GM21447 (cell line): Measurements from ENCODE around the gene TRPC6.
"Not testable (repeated sequence)": the region's sequence is repeated elsewhere in the genome, so short reads cannot be mapped to it uniquely, and the experiment has no call there.

ENCODE experiments used
- ATAC-seq: cut with Tn5 transposase; IDR thresholded peaks from one replicate; pipeline ENCODE4 v1.9.1; 2021; ENCODE audit not compliant: unreplicated experiment

Gene TRPC6

DNA sequence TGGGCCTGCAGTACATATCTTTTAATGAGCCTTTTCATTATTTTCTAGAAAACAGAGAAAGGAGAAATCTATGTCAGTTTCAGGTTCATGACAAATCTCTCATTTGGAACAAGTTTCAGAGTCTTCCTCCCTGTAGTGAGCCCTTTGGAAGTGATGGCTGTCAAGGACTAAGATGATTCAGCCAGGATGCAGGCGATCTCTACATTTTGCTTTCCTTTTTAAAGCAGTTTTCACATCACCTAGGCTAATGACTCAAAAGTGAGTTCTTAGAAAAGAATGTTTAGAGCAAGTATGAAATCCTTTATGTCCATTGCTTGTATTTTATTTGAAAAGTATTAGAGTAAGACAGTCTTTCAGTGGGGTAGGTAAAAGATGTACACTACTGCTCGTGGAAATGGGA is 130.1 kb downstream of the TRPC6 start:
- no peak for ATAC-seq

DNA sequence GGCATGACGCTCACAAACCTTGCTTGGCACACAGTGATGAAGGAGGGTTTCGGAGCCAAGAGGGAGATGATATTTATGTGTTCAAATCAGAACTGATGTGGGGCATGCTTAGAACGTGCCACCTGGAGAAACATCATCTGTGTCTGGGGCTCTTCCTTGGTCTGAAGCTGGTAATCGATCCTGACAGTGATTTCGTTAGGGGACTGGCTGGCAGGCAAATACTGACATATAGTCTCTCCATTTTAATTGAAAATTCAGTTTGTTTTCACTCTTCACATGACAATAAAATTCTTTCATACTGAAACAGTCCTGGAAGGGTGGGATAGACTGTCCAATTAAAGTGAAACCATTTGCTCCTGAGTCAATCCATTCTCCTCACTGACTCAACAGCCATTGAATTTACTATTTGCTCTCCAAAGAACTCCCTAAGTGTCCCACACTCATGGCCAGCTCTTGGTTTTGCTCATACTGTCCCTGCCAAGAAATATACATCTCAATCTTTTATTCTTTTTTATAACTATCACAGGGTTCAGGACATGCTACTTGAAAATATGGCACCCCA is 134.8 kb downstream of the TRPC6 start:
- ATAC-seq, result no peak

DNA sequence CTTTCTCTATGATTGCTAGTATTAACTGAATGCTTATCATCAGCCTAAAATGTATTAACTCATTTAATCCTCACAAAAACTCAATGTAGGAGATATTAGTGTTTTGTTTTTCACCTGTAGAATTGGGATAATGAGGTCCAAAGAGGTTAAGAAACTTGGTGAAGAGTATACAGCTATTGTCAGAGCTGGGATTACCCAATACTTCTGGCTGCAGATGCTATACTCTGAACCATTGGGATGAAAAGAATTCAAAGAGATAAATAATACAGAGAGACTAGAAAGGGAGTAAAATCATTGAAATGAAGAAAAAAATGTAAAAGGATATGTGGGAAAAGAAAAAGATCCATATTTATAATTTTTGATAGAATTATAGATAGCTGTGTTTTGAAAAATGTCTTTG is 137.1 kb downstream of the TRPC6 start:
- ATAC-seq, result no peak

DNA sequence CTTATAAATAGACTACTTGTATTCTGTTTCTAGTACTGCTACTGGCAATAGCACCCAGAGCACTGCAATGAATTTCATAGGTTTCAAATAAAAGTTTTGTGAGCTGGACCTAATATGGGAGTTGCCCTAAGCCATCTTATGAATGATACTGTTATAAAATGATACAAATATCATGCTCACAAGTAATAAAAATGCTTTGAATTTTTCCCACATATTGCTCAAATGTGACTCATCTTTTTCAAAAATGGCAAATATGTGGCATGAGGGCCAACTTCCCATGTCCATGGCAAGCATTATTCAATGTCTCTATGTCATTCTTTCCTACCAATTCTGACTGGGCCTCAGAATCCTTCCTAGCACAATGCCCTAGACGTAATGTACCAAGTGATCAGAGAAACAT is 137.6 kb downstream of the TRPC6 start:
- ATAC-seq, result no peak

DNA sequence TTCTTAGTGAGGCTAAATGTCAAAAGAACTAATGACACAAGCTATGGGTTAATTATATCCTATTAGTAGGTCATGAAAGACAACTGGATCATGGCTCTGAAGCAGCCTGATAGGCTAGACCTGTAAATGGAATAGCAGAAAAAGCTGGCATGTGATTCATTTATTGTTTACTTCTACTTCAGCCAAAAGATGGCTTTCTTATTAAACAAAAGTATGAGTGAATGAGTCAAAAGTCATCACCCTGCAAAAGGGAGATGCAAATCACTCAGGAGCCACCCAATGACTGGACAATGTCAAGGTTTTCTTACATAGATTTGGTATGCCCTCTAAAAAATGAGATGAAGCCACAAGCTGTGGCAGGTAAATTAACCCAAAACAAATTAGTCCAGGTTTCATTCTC is 138.0 kb downstream of the TRPC6 start:
- no peak for ATAC-seq

DNA sequence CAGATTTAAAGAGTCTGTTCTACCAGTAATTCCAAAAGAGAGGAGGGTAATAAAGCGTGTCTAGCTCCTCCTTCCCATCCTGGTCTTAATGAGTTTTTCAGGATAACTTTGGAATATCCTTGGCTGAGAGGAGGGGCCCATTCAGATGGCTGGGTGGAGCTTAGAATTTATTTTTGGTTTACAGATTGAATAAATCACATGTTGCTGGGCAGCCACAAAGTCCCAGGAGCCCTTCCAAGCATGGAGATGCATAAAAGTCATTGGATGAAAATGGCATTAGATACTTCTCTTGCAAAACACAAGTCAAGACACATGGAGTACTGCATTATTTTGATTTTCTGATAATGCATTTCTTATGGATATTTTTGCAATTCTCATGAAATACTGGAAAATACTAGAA is 139.0 kb downstream of the TRPC6 start:
- no peak for ATAC-seq

DNA sequence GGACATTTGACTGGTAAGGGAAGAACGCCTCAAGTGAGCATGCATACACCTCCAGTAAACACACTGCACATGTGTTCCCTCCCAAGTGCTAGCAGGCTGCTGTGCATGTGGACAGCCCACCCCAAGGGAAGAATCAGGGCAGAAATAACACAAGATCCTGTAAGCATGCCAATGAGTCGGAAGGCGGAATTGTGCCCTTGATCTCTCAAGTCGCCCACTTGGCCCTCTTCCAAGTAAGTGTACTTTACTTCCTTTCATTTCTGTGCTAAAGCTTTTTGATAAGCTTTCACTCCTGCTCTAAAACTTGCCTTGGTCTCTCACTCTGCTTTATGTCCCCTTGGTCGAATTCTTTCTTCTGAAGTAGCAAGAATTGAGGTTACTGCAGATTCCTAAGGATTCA is 139.6 kb downstream of the TRPC6 start:
- ATAC-seq, result no peak

DNA sequence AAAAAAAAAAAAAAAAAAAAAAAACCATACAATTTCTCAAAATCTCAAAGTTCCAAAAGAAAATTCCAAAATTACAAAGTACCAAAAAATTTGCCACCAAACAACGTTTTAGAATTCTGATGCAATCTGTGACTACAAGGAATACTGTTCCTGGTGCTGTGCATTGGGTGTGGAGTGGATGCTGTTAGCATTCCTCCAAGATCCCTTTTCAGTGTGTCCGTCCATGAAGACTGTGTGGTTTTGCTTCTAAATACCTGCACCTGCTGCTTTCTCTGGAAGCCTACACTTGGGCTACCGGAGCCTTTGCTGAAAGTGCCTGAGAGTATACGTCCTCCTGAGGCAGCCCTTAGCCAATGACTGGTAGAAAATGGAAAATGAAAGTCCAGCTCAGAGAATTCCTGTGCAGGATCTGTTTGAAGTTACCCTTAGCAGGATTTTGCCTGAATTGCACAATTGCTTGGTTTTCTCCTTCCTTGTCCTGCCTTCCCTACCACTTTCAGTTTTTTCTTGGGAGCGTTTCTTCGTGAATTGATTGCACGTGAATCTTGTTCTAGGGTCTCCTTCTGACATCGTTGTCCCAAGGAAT is 140.8 kb downstream of the TRPC6 start:
- no peak for ATAC-seq

DNA sequence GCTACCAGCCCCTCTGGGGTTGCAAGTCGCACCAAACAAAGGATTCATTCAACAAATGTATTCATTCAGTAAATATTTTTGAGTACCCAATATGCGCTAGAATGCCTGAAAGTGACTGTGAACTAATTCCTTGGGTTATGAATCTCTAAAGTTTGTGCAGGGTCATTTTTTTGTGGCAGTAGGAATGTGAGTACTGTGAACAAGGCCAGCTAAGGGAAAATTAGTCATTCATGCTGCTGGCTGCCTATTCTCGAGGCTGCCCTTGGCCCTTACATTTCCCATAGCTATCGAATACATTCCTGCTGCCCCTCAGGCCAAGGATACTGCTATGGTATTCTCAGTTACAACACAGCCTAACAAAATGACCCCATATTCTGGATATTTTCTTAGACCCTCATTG is 141.6 kb downstream of the TRPC6 start:
- no peak for ATAC-seq

DNA sequence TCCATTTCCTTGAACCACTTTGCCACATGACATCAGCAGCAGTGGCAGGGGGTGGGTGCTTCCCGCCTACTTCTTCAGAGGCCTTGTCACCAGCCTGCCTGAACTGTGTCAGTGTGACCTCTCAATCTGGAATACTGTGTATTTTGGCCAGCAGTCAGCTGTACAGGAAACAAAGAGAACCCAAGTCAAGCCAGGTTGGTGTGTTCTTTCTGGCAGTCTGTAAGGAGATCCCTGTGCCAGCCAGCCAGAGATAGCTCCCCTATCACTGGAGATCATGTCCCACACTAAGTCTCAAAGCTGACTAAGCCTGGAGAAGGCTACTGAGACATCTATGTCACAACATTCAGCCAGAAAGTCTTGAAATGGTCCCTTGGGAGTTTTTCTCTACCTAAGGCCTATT is 142.1 kb downstream of the TRPC6 start:
- no peak for ATAC-seq

DNA sequence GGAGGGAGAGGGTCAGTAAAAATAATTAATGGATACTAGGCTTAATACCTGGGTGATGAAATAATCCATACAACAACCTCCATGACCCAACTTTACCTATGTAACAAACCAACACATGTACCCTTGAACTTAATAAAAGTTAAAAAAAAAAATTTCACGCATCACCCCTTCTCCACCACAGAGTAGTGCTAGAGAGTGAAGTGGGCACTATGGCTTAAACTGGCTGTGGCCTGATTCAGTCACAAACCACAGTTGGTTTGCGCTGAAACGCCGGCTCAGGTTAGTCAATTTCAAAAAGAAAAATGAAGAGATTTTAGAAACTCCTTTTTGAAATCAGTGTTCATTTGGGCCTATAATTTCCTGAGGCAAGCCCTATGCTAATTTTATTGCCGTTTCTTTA is 144.3 kb downstream of the TRPC6 start:
- ATAC-seq, result no peak

DNA sequence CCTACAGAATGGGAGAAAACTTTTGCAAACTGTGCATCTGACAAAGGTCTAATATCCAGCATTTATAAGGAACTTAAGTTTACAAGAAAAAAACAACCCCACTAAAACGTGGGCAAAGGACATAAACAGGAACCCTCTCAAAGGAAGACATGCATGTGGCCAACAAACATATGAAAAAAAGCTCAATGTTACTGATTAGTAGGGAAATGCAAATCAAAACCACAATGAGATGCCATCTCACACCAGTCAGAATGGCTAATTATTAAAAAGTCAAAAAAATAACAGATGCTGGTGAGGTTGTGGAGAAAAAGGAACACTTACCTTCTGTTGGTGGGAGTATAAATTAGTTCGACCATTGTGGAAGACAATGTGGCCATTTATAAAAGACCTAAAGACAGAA is 145.1 kb downstream of the TRPC6 start:
- not testable (repeated sequence) for ATAC-seq

DNA sequence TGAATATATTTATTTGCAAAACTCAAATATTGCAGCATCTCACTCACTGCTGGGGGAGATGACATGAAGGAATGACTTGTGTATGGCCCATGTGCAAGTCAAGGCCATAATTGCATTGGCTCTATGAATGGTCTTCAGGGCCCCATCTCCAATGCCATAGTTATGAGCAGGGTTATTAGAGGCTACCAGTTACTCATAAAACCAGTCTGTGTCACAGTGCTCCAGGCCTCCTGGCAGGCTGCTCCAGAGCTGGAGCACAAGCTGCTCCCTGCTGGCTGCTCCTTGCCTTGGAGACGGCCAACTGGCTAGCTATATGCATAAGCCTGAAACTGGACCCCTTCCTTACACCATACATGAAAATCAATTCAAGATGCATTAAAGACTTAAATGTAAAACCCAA is 145.7 kb downstream of the TRPC6 start:
- ATAC-seq, result no peak

DNA sequence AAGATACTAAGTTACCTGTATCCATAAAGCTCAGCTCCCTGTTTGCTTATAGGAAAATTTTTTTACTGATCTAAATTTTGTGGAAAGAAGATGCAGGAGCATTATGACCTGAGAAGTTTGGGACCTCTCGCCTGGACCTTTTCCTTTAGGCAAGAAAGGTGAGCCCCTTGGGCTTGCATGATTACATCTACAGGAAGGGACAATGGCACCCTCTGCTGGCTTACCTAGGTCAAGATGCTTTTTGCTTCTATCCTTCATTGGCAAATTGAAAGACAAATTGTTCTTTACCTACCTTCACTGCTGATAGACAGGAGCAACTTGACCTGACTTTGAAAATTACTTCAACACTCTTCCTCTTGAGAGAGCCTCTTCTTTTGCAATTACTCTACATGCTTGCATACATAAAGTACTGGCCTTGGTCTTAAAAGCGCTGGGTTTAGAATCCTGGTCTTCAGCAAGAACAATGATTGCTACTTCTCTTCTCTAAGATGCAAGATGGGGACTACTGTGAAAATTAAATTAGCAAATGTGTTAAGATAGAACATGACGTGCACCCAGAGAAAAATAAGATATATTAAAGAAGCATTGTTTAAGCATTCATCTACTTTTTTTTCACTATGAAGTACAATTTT is 147.2 kb downstream of the TRPC6 start:
- no peak for ATAC-seq

DNA sequence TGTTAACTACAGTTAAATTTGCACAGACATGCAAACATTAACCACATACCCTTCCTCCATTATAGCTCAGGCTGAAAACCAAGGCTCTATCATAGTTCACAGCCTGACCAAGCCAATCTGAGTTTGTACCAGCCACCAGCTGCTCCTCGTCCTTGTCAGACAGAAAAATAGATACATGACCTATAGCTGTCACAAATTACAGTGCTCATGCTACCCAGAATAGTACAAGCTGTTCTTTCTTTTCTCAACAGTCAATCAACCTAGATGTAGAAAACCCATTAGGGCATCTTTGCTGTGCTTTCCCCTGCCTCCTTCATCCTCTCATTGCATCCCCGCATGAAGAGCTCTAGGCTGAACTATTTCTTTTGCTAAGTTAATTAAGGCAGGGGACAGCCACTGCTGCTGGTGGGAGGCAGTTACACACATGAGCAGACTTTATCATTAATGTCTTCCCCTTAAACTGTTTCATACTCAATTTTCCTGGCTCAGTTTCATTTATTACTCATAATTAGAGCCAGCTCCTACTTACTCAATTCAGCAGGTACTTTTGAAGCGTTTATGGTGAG is 148.3 kb downstream of the TRPC6 start:
- no peak for ATAC-seq

DNA sequence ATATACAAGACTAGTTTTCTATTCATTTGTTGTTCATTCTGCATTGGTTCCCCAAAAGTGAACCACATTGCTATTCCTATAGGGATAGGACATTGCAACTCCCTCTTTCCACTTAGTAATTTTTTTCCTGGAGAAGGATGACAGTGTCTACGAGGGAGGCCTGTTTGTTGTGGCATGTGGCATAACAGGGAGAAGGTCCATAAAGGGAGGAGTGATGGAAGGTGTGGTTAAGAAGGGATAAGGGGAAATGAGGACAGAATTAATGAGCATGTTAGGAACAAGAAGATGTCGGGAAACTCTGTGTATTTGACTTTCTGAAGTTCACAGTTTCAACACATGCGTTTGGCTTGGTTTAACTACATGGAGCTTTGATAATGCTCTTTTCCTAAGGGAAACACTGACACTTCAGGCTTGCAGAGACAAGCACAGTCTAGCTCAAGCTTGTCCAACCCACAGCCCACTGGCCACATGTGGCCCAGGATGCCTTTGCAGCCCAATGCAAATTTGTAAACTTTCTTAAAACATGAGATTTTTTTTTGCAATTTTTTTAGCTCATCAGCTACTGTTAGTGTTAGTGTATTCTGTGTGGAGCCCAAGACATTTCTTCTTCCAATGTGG is 149.7 kb downstream of the TRPC6 start:
- no peak for ATAC-seq

DNA sequence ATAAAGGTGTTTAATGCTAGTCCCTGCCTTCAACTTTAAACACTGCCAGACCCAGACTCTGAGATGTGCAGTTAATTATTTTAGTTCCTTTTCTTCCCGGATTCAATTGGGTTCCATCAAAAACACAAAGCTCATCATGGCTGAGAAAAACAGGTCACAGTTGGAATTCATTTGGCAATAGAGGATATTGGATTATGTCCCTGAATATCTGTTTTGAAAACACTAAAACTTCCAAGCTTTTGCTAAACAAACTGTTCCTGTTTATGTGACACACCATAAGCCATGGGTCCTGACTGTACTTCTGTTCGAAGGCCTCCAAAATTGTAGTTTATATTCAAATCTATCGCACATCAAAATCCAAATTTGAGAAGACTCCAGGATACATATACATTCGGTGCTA is 150.7 kb downstream of the TRPC6 start:
- ATAC-seq, result no peak

DNA sequence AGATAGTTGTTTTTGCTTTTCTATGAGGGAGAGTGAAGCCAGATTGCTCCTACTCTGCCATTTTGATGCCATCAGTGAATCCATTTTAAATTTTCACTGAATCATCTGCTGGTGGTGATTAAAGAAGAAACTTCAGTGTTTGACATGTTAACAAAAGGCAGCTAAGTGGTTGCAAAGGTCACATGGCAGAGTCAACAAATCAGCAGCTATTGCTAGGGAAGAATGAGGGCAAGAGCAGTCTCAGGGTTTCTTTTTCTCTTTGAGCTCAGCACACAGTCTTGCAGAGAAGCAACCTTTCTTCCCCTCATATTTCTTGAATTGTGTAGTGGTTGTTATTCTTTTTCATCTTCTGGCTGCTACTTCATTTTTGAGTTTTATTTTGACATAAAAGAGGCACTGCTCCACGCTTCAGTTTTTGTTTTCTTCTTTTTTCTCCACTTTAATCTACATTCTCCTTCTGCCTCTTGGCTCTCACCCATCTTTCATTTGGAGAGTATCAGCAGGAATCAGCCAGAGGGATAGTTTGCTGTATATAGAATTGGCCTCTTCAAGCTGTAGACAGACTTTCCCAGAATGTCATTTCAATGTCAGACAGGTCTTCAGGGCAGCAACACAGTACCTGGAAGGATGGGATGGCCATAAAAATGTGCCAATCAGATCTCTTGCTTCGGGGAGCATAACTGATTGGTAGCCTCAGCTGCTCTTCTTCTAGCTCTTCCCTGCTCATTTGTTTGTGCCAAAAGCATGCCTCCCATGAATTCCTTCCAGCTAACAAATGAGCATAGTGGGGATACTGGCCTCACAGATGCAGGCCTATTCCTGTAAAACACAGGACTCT is 153.9 kb downstream of the TRPC6 start:
- no peak for ATAC-seq

DNA sequence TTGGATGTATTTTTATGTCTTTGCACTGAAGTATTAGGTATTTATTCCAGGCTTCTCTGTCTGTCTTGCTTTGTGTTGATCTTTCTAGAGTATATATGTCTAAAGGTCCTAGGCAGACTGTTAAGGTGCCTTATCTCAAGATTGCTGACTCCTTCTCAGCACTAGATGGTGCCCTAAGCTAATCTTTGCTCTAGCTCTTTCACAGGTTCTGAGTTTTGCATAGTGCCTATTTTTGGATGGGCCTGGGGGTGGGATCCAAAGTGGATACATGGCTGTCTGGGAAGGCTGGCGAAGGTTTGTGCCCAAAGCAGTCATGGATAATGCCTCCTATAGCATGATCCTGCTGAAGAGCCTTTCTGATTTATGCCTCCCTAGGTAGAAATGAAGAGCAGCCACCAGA is 154.9 kb downstream of the TRPC6 start:
- no peak for ATAC-seq

DNA sequence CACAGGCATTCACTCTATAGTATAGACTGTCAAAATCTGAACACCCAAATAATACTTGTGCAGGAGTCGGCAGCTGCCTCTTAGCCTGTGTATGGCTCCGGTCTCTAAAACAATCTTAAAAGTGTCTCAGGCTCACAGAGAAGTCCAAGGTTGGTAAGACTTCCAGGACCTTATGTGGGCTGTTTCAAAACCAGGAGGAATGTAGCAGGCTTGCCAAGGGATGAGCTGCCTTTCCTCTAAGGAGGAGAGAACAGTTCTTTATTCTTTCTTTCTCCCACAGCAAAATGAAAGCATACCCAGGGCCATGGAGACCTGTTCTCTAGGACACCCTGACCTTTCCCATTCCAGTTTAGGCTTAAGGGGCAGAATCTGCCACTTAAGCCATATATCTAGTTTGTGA is 176.5 kb downstream of the TRPC6 start:
- no peak for ATAC-seq
